ENCODE data around the gene TBL2. TPM values are rescaled to one million over a fixed set of nuclear protein-coding genes. Genes with fewer than 3 reads are reported as not detected.

TBL2 gene
- total and polyA plus RNA-seq, 2 donors from 2014 or later = 18.8 to 33.6 TPM

DNA sequence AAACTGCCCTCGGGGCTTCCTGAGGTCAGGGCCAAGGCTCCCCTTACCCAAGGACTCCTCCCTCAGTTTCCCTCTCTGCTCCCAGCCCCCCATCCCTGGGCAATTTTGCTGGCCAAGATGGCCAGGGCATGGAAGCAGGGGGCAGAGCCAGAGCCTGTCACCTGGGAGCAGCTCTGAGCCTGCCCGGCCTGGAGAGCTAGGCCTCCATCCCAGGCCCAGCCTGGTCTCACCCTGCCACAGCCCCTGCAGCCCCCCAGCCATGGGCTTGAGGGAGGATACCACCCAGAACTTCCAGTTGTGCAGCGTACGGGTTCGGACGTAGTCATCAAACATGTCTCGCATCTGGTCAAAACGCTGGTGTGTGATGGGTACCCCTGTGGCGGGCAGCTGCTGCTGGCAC is 17.0 kb upstream of the TBL2 start:
- intact Hi-C loops (cut with DNase I) = no loop called here
- Histone ChIP-seq H3K4me1 (ENCODE audit: control insufficient read depth in 2 of 3, insufficient read depth in 2 of 3, low read depth in 1 of 3, low read length in 3 of 3) (no peaks in the 10 kb centered on the region), H3K9me3 (ENCODE audit: control insufficient read depth in 2 of 3, insufficient read depth in 1 of 3, low read length in 3 of 3) (no peaks in the 10 kb centered on the region), H3K27ac (ENCODE audit: low read depth in 2 of 2, low read length in 2 of 2) (no peak overlapping the region), H3K4me3 (ENCODE audit: low read length in 3 of 3) (no peak overlapping the region), H3K36me3 (ENCODE audit: control insufficient read depth in 2 of 3, insufficient read depth in 3 of 3, low read length in 3 of 3) (no peaks in the 10 kb centered on the region), H3K27me3 (ENCODE audit: control insufficient read depth, insufficient read depth, low read length) (no peaks in the 10 kb centered on the region), H3K9ac (ENCODE audit: low read length in 3 of 3) (no peak overlapping the region)
- DNase-seq (no peak), FAIRE-seq (no peak)
- TF ChIP-seq, protein P1, sequence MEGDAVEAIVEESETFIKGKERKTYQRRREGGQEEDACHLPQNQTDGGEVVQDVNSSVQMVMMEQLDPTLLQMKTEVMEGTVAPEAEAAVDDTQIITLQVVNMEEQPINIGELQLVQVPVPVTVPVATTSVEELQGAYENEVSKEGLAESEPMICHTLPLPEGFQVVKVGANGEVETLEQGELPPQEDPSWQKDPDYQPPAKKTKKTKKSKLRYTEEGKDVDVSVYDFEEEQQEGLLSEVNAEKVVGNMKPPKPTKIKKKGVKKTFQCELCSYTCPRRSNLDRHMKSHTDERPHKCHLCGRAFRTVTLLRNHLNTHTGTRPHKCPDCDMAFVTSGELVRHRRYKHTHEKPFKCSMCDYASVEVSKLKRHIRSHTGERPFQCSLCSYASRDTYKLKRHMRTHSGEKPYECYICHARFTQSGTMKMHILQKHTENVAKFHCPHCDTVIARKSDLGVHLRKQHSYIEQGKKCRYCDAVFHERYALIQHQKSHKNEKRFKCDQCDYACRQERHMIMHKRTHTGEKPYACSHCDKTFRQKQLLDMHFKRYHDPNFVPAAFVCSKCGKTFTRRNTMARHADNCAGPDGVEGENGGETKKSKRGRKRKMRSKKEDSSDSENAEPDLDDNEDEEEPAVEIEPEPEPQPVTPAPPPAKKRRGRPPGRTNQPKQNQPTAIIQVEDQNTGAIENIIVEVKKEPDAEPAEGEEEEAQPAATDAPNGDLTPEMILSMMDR (IDR thresholded peaks at IDR 0.05; ENCODE audit: borderline replicate concordance, extremely low read depth, insufficient read depth) = no peak

GRCh38 chr7:73593207-73594045 is 15.0 kb upstream of the TBL2 start:
- Histone ChIP-seq H3K27me3 (ENCODE audit: control insufficient read depth, insufficient read depth, low read length) (no peaks in the 10 kb centered on the region), H3K4me3 (ENCODE audit: low read length in 3 of 3) (no peak overlapping the region), H3K36me3 (ENCODE audit: control insufficient read depth in 2 of 3, insufficient read depth in 3 of 3, low read length in 3 of 3) (no peaks in the 10 kb centered on the region), H3K4me1 (ENCODE audit: control insufficient read depth in 2 of 3, insufficient read depth in 2 of 3, low read depth in 1 of 3, low read length in 3 of 3) (no peaks in the 10 kb centered on the region), H3K9me3 (ENCODE audit: control insufficient read depth in 2 of 3, insufficient read depth in 1 of 3, low read length in 3 of 3) (no peaks in the 10 kb centered on the region), H3K9ac (ENCODE audit: low read length in 3 of 3) (no peak overlapping the region), H3K27ac (ENCODE audit: low read depth in 2 of 2, low read length in 2 of 2) (no peak overlapping the region)
- DNase-seq = no peak
- FAIRE-seq = no peak
- intact Hi-C loops (cut with DNase I) = no loop called here
- TF ChIP-seq, protein P1 (IDR thresholded peaks at IDR 0.05; ENCODE audit: borderline replicate concordance, extremely low read depth, insufficient read depth) = no peak

DNA sequence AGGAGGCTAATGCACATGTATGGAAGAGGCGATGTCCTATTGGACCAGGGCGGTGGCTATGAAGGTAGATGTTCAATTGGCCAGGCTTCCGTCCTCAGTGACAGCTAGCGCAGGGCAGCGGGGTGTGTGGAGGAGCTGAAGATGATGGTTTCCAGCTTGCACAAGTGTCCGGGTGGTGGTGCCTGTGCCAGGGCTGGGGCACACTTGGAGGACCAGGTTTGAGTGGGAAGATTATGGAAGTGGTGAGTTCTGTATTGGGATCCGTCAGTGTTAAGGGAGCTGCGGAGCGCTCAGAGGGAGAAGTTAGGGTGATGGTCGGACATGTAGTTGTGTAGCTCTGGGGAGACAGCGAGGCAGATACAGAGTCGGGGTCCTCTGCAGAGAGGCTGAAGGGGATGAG is 8.5 kb upstream of the TBL2 start:
- Histone ChIP-seq H3K36me3 (ENCODE audit: control insufficient read depth in 2 of 3, insufficient read depth in 3 of 3, low read length in 3 of 3) (no peaks in the 10 kb centered on the region), H3K27me3 (ENCODE audit: control insufficient read depth, insufficient read depth, low read length) (no peaks in the 10 kb centered on the region), H3K9me3 (ENCODE audit: control insufficient read depth in 2 of 3, insufficient read depth in 1 of 3, low read length in 3 of 3) (no peaks in the 10 kb centered on the region), H3K27ac (ENCODE audit: low read depth in 2 of 2, low read length in 2 of 2) (no peak overlapping the region), H3K4me1 (ENCODE audit: control insufficient read depth in 2 of 3, insufficient read depth in 2 of 3, low read depth in 1 of 3, low read length in 3 of 3) (peaks cover 0 to 5% (median 0%) of the 10 kb centered on the region in 3 donors), H3K4me3 (ENCODE audit: low read length in 3 of 3) (no peak overlapping the region), H3K9ac (ENCODE audit: low read length in 3 of 3) (no peak overlapping the region)
- FAIRE-seq (no peak), DNase-seq (peak in 1 of 5 donors; percentile 22)
- intact Hi-C loops (cut with DNase I) = no loop called here
- TF ChIP-seq, protein P1 (IDR thresholded peaks at IDR 0.05; ENCODE audit: borderline replicate concordance, extremely low read depth, insufficient read depth) = no peak
